Measurements from ENCODE around the gene SNX5. TPM values are rescaled to one million over a fixed set of nuclear protein-coding genes. Genes with fewer than 3 reads are reported as not detected.

The SNX5 gene
- total and polyA plus RNA-seq, 9 of the 15 experiments (the other 6 are each of a cell fraction or from before 2014, with no cell fraction given) = 53.5 to 276 (median 160) TPM

- TF ChIP-seq, protein P1, sequence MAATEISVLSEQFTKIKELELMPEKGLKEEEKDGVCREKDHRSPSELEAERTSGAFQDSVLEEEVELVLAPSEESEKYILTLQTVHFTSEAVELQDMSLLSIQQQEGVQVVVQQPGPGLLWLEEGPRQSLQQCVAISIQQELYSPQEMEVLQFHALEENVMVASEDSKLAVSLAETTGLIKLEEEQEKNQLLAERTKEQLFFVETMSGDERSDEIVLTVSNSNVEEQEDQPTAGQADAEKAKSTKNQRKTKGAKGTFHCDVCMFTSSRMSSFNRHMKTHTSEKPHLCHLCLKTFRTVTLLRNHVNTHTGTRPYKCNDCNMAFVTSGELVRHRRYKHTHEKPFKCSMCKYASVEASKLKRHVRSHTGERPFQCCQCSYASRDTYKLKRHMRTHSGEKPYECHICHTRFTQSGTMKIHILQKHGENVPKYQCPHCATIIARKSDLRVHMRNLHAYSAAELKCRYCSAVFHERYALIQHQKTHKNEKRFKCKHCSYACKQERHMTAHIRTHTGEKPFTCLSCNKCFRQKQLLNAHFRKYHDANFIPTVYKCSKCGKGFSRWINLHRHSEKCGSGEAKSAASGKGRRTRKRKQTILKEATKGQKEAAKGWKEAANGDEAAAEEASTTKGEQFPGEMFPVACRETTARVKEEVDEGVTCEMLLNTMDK (IDR thresholded peaks at IDR 0.05; ENCODE audit: borderline replicate concordance, insufficient read depth, low read depth, low read length, poor library complexity, severe bottlenecking) = no peak
- TF ChIP-seq GABPB2 (CRISPR knock-in tag; conservative IDR thresholded peaks at IDR 0.05) (no peak), HDAC1 (IDR thresholded peaks at IDR 0.05) (peak in 1 of 2 experiments; percentile 21; a peak in 1 of 4 replicates), MCM2 (IDR thresholded peaks at IDR 0.05; ENCODE audit: low read depth) (no peak), SETDB1 (IDR thresholded peaks at IDR 0.05; ENCODE audit: low read length) (no peak), TEAD2 (tag; IDR thresholded peaks at IDR 0.05) (no peak), ZKSCAN3 (CRISPR knock-in tag; IDR thresholded peaks at IDR 0.05) (no peak), CBFB (CRISPR knock-in tag; IDR thresholded peaks at IDR 0.05) (no peak), SPI1 (IDR thresholded peaks at IDR 0.05; ENCODE audit: borderline replicate concordance, low read depth, low read length) (0 out of 2 replicates have a peak, but pooled peaks have one; percentile 15), SMARCB1 (IDR thresholded peaks at IDR 0.05; ENCODE audit: insufficient read length, low read depth) (no peak), KAT2B (IDR thresholded peaks at IDR 0.05; ENCODE audit: low read depth, low read length) (no peak), XRCC5 (IDR thresholded peaks at IDR 0.05; ENCODE audit: low read depth, low read length) (no peak), SMARCA4 (IDR thresholded peaks at IDR 0.05) (peak; percentile 25; the same call in 1 of the 2 replicates), E2F8 (IDR thresholded peaks at IDR 0.05; ENCODE audit: low read depth, partially characterized antibody) (no peak), ZNF384 (IDR thresholded peaks at IDR 0.05; ENCODE audit: low read depth, low read length) (peak; percentile 64; the same call in 1 of the 2 replicates), TAF15 (IDR thresholded peaks at IDR 0.05; ENCODE audit: low read depth, low read length) (no peak), TAF9B (IDR thresholded peaks at IDR 0.05; ENCODE audit: partially characterized antibody) (peak; percentile 23), ZBTB17 (CRISPR knock-in tag; IDR thresholded peaks at IDR 0.05) (no peak)
- TF ChIP-seq, protein P2, sequence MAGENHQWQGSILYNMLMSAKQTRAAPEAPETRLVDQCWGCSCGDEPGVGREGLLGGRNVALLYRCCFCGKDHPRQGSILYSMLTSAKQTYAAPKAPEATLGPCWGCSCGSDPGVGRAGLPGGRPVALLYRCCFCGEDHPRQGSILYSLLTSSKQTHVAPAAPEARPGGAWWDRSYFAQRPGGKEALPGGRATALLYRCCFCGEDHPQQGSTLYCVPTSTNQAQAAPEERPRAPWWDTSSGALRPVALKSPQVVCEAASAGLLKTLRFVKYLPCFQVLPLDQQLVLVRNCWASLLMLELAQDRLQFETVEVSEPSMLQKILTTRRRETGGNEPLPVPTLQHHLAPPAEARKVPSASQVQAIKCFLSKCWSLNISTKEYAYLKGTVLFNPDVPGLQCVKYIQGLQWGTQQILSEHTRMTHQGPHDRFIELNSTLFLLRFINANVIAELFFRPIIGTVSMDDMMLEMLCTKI (IDR thresholded peaks at IDR 0.05; ENCODE audit: partially characterized antibody) = no peak
- TF ChIP-seq, protein P3, sequence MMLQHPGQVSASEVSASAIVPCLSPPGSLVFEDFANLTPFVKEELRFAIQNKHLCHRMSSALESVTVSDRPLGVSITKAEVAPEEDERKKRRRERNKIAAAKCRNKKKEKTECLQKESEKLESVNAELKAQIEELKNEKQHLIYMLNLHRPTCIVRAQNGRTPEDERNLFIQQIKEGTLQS (IDR thresholded peaks at IDR 0.05) = no peak
- TF ChIP-seq, protein P3 (CRISPR knock-in tag; conservative IDR thresholded peaks at IDR 0.05) = no peak
Measured at GRCh38 chr20:17971300-17972013, 2.9 kb upstream of the SNX5 start (continued).

Data from K562 (cell line).